ENCODE results near the gene UTP11.

- no peak for TF ChIP-seq CREB5 (CRISPR knock-in tag; IDR thresholded peaks at IDR 0.05; ENCODE audit: low read depth)
- no peak for TF ChIP-seq ZFP3 (CRISPR knock-in tag; IDR thresholded peaks at IDR 0.05)
- no peak for TF ChIP-seq PATZ1 (CRISPR knock-in tag; IDR thresholded peaks at IDR 0.05; ENCODE audit: borderline replicate concordance)
- no peak for TF ChIP-seq ZNF70 (CRISPR knock-in tag; IDR thresholded peaks at IDR 0.05)
- TF ChIP-seq ISL1 (CRISPR knock-in tag; IDR thresholded peaks at IDR 0.05): no peak
- no peak for TF ChIP-seq SNAI2 (CRISPR knock-in tag; IDR thresholded peaks at IDR 0.05)
- no peak for TF ChIP-seq OSR1 (CRISPR knock-in tag; IDR thresholded peaks at IDR 0.05)
Measured at GRCh38 chr1:38060498-38060897, 48.0 kb downstream of the UTP11 start.
